Measurements from ENCODE around the gene RNF4.
"Not testable (repeated sequence)": the region's sequence is repeated elsewhere in the genome, so short reads cannot be mapped to it uniquely, and the experiment has no call there.

Gene RNF4

GRCh38 chr4:2468456-2469191 is at the start of gene RNF4:
TSS of gene RNF4 (plus strand) at chr4:2469106. CDS start at chr4:2490494, 21,388 bp downstream.
- peak; percentile 85 for DNase-seq

- no peak for DNase-seq
Measured at GRCh38 chr4:2419814-2420213, 49.1 kb upstream of the RNF4 start.

GRCh38 chr4:2421928-2422327 is 47.0 kb upstream of the RNF4 start:
- DNase-seq: no peak

GRCh38 chr4:2423066-2423465 is 45.8 kb upstream of the RNF4 start:
- DNase-seq: no peak

GRCh38 chr4:2423695-2424094 is 45.2 kb upstream of the RNF4 start:
- DNase-seq: no peak

- no peak for DNase-seq
Measured at GRCh38 chr4:2424581-2424980, 44.3 kb upstream of the RNF4 start.

GRCh38 chr4:2425386-2426068 is 43.4 kb upstream of the RNF4 start:
- DNase-seq: no peak

- DNase-seq: no peak
Measured at GRCh38 chr4:2426069-2426397, 42.9 kb upstream of the RNF4 start.

- no peak for DNase-seq
Measured at GRCh38 chr4:2426711-2427275, 42.1 kb upstream of the RNF4 start.

GRCh38 chr4:2427383-2428334 is 41.2 kb upstream of the RNF4 start:
- DNase-seq: no peak

- DNase-seq: no peak
Measured at GRCh38 chr4:2428496-2429213, 40.3 kb upstream of the RNF4 start.

GRCh38 chr4:2429945-2430757 is 38.8 kb upstream of the RNF4 start:
- DNase-seq: not testable (repeated sequence)

GRCh38 chr4:2432004-2432403 is 36.9 kb upstream of the RNF4 start:
- no peak for DNase-seq

- no peak for DNase-seq
Measured at GRCh38 chr4:2432991-2433530, 35.8 kb upstream of the RNF4 start.

- DNase-seq: no peak
Measured at GRCh38 chr4:2433609-2434350, 35.1 kb upstream of the RNF4 start.

GRCh38 chr4:2434420-2434819 is 34.5 kb upstream of the RNF4 start:
- DNase-seq: no peak

- no peak for DNase-seq
Measured at GRCh38 chr4:2436301-2436700, 32.6 kb upstream of the RNF4 start.

- no peak for DNase-seq
Measured at GRCh38 chr4:2436761-2437474, 32.0 kb upstream of the RNF4 start.

GRCh38 chr4:2437475-2438215 is 31.3 kb upstream of the RNF4 start:
- DNase-seq: no peak
